Sigmoid colon (tissue), 7 donors: ENCODE data around the gene SSR4. TPM values are rescaled to one million over a fixed set of nuclear protein-coding genes. Genes with fewer than 3 reads are reported as not detected.
A peak's percentile ranks its signal among the peaks of the same experiment; 100 is the strongest.

Experiments used
- DNase-seq: peaks from one replicate; pipeline ENCODE4 v3.0.0-alpha.2; 2019
- H3K27ac ChIP-seq, 4 donors: fragments of 200-600 bp; sonication (generic); one replicate each; pipeline ENCODE4 v1.5.1; 2016 to 2019; ENCODE audit warnings: mild to moderate bottlenecking in 1 of 4
- H3K27me3 ChIP-seq, 3 donors: fragments of 200-600 bp; sonication (generic); one replicate each; pipeline ENCODE4 v1.5.1; 2019; ENCODE audit warnings: mild to moderate bottlenecking in 1 of 3
- H3K36me3 ChIP-seq, 4 donors: fragments of 200-600 bp; sonication (generic); one replicate each; pipeline ENCODE4 v1.5.1; 2016 to 2019
- H3K4me1 ChIP-seq, 4 donors: fragments of 200-600 bp; sonication (generic); one replicate each; pipeline ENCODE4 v1.5.1; 2017 to 2019
- H3K4me3 ChIP-seq, 4 donors: fragments of 200-600 bp; sonication (generic); one replicate each; pipeline ENCODE4 v1.5.1; 2017 to 2019; ENCODE audit warnings: mild to moderate bottlenecking in 2 of 4, moderate library complexity in 1 of 4
- H3K9me3 ChIP-seq, 4 donors: fragments of 200-600 bp in 3 of 4; sonication (generic) in 3 of 4; one replicate each; pipeline versions ENCODE4 v1.5.1 to v1.6.1; 2013 to 2019
- CTCF ChIP-seq, 4 experiments: fragments of 450-650 bp in 3 of 4; fragments of 200-600 bp in 1 of 4; IDR thresholded peaks; one replicate each; pipeline ENCODE4 v1.5.1; 2016 to 2019; ENCODE audit warnings: antibody characterized with exemption in 4 of 4, mild to moderate bottlenecking in 3 of 4, moderate library complexity in 2 of 4
- EP300 ChIP-seq, 4 donors: sonication (generic); formaldehyde crosslinking; IDR thresholded peaks; one replicate each; pipeline ENCODE4 v1.6.1; 2017; ENCODE audit warnings: antibody characterized with exemption in 4 of 4
- POLR2A ChIP-seq, 2 donors: fragments of 450-650 bp; IDR thresholded peaks; one replicate each; pipeline ENCODE4 v1.6.1; 2016; ENCODE audit warnings: antibody characterized with exemption in 2 of 2, mild to moderate bottlenecking in 2 of 2, moderate library complexity in 2 of 2
- POLR2AphosphoS5 ChIP-seq, 4 donors: sonication (generic); formaldehyde crosslinking; IDR thresholded peaks; one replicate each; pipeline ENCODE4 v1.6.1; 2017; ENCODE audit warnings: antibody characterized with exemption in 4 of 4
- WGBS, 2 donors: extraction: QIAGEN DNeasy Blood & Tissue Kit; methylation state at CpG; one replicate each; pipeline ENCODE4 v1.1.7; 2013; 5-methylcytosine and 5-hydroxymethylcytosine counted together
- intact Hi-C: fragments of 100-400 bp; cut with DNase I; formaldehyde crosslinking; loops from one replicate; pipeline ENCODE4 v1.15.1; 2023
- polyA plus RNA-seq, 3 donors: library from polyadenylated mRNA; stranded (reverse); fragments of 200-250 nt; gene quantifications; one replicate each; pipeline ENCODE4 v1.2.3, GENCODE V29; 2013
- total RNA-seq, 4 donors: library from RNA; depleted of rRNA; stranded (reverse); fragments of >200 nt; gene quantifications; one replicate each; pipeline ENCODE4 v1.1.0, GENCODE V29; 2016
- donor health status: healthy with polysubstance abuse.
- donor health status: Bipolar disorder and iron deficiency.
- donor health status: healthy.

The SSR4 gene
- total and polyA plus RNA-seq, 7 donors: 143 to 494 (median 177) TPM

DNA sequence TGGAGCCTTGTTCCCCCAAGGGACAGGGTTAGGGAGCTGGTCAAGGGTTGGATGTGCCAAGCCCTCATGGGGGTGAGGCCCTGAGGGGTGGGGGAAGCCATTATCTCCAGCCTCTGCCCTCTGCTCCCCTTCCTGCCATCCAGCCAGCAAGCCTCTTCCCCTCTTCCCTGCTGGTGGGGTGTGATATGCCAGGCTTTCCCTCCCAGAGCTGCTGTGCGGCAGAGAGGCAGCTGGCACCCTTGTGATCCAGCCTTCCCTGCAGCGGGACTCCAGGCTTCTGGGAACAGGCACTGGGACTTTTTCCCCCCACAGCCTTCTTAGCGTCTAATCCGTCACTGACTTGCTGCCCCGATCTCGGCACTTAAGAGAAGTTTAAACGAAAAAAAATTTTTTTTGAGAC, 6.3 kb downstream of the SSR4 start:
- no peak for TF ChIP-seq CTCF (IDR thresholded peaks at IDR 0.05)
- no peak for TF ChIP-seq POLR2A (IDR thresholded peaks at IDR 0.05)
- no peak for TF ChIP-seq EP300 (IDR thresholded peaks at IDR 0.05)
- TF ChIP-seq POLR2AphosphoS5 (IDR thresholded peaks at IDR 0.05): no peak
- WGBS, 2 donors: 86 to 89% methylated on average over 7 of the region's 7 CpGs
- intact Hi-C loops: no loop called here
- peaks cover 0 to 8% (median 6%) of the 10 kb centered on the region in 4 donors for H3K4me1 ChIP-seq
- no peak overlapping the region for H3K4me3 ChIP-seq
- H3K36me3 ChIP-seq: peaks cover 0 to 22% (median 8%) of the 10 kb centered on the region in 4 donors
- DNase-seq: no peak
- no peaks in the 10 kb centered on the region for H3K9me3 ChIP-seq
- H3K27me3 ChIP-seq: no peaks in the 10 kb centered on the region
- H3K27ac ChIP-seq: no peak overlapping the region

DNA sequence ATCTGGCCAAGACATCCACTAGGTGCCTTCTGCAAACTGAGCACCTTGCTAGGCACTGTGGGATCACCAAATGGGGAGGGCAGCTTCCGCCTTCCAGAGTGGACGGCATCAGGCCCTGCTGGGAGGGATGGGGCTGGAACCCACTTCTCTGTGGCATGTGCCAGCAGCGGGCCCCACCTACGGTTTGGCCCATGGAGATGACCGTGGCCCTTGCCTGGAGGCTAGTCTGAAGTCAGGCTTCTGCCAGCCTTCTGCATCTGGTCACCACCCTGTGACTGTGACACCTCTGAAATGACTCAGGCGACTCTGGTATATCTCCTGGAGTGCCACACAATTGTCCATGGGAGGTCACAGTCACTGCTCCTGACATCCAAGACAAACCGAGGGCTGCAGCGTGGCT, 7.2 kb downstream of the SSR4 start:
- intact Hi-C loops: no loop called here
- no peak for DNase-seq

DNA sequence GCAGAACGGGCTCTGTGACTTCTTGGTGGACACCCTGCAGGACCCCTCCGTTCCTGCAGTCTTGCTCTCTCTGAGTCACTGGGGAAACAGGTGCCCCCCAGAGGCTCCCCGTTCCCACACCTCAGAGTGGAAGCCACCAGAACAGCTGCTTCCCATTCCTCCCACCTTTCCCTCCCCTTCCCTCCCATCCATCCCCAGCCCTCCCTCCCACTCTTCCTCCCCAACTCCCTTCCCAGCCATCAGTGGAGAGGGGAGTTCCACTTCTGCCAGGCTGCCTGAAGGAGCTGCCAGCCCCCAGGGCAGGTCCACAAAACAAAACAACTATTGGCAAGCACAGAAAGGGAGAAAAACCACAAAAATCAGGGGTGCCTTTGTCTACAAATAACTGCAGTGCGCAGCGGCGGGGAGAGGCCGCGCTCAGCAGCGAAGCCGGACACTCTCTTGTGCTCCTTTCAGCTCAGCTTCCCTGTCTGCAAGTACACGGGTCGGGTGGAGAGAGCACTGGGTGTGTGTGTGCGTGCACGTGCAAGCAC, 8.1 kb downstream of the SSR4 start:
- Histone ChIP-seq H3K27ac (no peak overlapping the region), H3K4me3 (no peak overlapping the region), H3K4me1 (no peaks in the 10 kb centered on the region), H3K36me3 (peaks cover 0 to 14% (median 4%) of the 10 kb centered on the region in 4 donors), H3K9me3 (no peaks in the 10 kb centered on the region), H3K27me3 (no peaks in the 10 kb centered on the region)
- TF ChIP-seq CTCF (IDR thresholded peaks at IDR 0.05) (no peak), POLR2AphosphoS5 (IDR thresholded peaks at IDR 0.05) (no peak), EP300 (IDR thresholded peaks at IDR 0.05) (no peak), POLR2A (IDR thresholded peaks at IDR 0.05) (no peak)
- WGBS, 2 donors: 41 to 72% methylated on average over 14 of the region's 14 CpGs
- intact Hi-C loops: no loop called here
- DNase-seq: no peak

More for the DNA sequence above, 7.2 kb downstream of the SSR4 start:
- no peaks in the 10 kb centered on the region for H3K4me1 ChIP-seq
- H3K4me3 ChIP-seq: no peak overlapping the region
- H3K27ac ChIP-seq: no peak overlapping the region
- peaks cover 0 to 22% (median 8%) of the 10 kb centered on the region in 4 donors for H3K36me3 ChIP-seq
- TF ChIP-seq CTCF (IDR thresholded peaks at IDR 0.05): no peak
- TF ChIP-seq EP300 (IDR thresholded peaks at IDR 0.05): no peak
- TF ChIP-seq POLR2A (IDR thresholded peaks at IDR 0.05): no peak
- TF ChIP-seq POLR2AphosphoS5 (IDR thresholded peaks at IDR 0.05): no peak
- H3K9me3 ChIP-seq: no peaks in the 10 kb centered on the region
- H3K27me3 ChIP-seq: no peaks in the 10 kb centered on the region
- 91 to 93% methylated on average over 8 of the region's 8 CpGs for WGBS, 2 donors

DNA sequence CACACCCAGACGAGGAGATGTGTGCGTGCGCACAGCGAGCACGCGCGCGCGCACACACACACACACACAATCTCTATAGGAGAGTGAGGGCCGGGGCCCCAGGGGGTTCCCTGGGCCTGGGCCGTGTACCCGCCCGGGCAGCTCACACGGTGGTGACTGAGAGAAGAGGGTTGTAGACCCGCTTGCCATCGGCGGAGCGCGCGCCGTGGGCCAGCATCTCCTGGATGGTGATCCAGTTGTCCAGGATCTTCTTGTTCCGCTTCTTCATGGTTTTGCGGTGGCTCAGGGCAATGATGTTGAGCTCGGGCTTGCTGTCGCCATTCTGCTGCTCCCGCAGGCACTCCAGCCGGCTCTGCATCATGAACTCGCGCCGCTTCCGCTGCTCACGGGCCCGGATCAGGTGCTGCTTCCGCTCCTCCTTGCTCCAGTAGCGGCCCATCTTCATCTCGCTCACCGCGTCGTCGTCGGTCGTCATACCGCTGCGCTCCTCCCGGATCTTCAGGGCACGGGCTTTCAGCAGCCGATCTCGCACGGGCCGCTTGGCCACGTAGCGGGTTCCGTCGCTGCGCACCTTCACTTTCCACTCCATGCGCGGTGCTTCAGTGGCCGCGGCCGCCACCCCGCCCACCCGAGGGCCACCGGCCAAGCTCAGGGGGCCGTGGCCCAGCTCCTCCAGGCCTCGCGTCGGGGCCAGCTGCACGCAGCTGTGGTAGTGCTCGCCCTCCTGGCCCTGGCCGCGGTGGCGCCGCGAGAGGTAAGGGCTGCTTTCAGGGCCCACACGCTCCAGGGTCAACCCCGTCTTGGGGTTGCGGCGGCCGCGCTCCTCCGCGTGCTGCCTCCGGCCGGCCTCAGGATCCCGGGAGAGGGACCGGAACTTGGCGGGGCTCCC, 9.0 kb downstream of the SSR4 start:
- Histone ChIP-seq H3K4me1 (no peaks in the 10 kb centered on the region), H3K4me3 (no peak overlapping the region), H3K36me3 (peaks cover 0 to 6% (median under 1%) of the 10 kb centered on the region in 4 donors), H3K27ac (no peak overlapping the region), H3K27me3 (no peaks in the 10 kb centered on the region), H3K9me3 (no peaks in the 10 kb centered on the region)
- TF ChIP-seq POLR2AphosphoS5 (IDR thresholded peaks at IDR 0.05): no peak
- no peak for TF ChIP-seq EP300 (IDR thresholded peaks at IDR 0.05)
- TF ChIP-seq POLR2A (IDR thresholded peaks at IDR 0.05): no peak
- TF ChIP-seq CTCF (IDR thresholded peaks at IDR 0.05): no peak
- intact Hi-C loops: no loop called here
- WGBS, 2 donors: 96 to 97% methylated on average over 87 of the region's 87 CpGs
- peak; percentile 48 for DNase-seq
